Stimulated activated CD4-positive, alpha-beta T cell treated with anti-CD3 and anti-CD28 coated beads, Interleukin-2, amount 100 ng/mL, for 48 hours (primary cell): Measurements from ENCODE around the gene FGD3.

Source experiments
- DNase-seq, 2 donors: peaks; one replicate each; pipeline ENCODE4 v3.0.0-alpha.2; 2020

FGD3 gene

DNA sequence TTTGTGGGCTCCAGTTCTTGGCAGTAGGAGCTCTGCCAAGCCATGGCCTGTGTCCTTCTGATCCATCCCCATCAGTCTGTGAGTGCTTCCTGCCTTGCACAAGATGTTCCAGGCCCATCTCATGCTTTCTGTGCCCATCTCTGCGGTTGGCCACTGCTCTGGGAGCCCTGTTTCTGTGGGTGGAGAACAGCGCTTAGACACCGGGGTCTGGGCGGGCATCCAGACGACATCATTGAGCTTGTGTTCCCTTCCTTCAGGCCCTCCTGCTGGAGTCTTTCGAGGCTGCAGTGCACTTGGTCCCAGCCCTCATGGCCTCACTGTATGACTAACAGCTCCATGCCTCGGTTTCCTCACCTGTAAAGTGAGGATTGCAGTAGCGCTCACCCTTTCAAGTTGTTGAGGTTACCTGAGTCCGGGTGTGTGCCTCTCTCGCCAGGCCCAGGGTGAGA is 133.8 kb downstream of the FGD3 start:
- no peak for DNase-seq

DNA sequence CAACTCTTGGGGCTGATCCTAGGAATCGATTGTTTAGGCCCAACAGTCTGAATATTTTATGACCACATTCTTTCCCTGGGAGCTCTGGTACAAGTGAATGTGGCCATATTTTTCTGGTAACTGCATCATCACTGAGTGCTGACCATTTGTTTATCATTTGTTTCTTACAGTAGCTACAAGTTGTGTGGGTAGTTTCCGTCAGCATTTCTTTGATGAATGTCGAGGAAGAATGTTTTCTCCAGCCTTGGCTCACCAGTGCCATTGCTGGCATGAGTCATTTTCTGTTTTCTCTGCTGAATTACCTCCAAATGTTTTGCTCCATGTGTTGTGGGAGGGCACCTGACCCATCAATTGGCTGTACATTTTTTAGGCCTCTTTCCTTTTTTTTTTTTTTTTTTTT is 134.6 kb downstream of the FGD3 start:
- DNase-seq, result no peak

DNA sequence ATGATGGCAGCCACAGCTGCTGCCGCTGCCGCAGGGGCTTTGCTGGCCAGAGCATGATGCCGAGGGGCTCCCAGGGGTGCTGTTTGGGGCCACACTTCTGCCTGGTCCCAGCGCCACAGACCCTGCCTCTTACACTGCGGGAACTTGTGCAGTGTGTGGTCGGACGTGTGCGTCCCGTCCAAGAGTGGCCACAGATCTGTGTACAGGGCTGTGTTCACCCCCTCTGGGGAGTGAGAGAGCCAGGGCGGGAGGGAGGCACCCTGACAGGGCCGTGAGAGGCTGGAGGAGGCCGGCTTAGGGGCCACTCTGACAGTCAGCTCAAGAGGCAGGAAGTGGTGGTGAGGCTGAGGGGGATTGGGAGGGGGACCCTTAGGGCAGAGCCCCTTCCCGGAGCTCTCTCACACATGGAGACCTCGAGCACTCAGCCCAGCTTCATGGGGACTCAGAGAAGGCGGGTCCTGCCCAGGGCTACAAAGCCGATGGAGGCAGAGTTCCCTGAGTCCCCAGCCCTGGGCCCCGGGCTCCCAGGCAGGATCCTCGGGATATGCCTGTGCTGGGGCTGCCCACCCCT is 135.6 kb downstream of the FGD3 start:
- no peak for DNase-seq

DNA sequence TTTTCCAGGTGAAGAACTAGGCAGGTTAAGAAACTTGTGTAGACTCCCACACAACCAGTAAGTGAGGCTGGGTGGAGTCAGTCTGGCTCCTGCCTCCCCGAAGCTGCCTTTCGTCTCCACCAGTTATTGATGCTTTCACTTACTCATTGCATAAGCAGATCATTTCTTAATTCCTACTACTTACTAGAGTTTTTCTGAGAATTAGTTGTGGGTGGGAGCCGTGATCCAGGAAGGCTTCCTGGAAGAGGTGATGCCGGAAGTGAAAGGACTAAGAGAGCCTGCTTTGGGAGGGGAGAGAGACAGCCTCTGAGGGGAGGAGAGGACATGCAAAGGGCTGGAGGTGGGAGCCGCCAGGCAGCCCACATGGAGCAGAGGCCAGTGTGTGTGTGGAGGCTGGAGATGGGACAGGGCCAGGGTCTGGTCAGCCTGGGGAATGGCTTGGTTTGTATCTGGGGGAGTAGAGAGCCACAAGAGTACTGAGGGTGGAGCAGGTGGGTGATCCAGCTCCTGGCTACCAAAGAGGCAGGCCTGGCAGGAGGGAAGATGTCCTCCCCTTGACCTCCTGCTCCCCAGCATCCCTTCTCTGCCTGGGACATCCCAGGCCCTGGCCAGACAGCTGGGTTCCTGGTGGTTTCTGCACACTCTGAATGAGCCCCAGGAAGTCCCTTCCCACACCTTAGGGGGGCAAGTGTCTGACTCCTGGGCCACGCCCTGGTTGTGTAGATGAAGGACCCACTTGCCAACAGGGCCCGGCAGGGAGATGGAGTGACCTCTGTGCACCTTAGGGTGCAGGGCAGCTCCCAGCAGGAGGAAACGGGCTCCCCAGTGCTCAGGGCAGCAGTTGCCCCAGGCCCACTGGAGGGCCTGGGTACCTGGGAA is 136.5 kb downstream of the FGD3 start:
- DNase-seq, result no peak

DNA sequence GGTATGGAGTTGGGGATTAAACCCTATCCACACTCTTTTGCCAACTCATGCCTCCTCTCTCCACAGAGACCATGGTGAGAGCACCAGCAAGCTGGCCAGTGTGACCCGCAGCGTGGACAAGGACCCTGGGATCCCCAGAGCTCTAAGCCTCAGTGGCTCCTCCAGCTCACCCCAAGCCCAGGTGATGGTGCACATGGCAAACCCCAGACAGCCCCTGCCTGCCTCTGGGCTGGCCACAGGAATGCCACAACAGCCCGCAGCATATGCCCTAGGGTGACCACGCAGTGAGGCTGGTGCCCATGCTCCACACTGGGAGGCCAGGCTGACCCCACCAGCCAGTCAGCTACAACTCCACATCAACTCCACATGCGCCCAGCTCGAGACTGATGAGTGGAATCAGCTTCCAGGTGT is 137.2 kb downstream of the FGD3 start:
- no peak for DNase-seq

DNA sequence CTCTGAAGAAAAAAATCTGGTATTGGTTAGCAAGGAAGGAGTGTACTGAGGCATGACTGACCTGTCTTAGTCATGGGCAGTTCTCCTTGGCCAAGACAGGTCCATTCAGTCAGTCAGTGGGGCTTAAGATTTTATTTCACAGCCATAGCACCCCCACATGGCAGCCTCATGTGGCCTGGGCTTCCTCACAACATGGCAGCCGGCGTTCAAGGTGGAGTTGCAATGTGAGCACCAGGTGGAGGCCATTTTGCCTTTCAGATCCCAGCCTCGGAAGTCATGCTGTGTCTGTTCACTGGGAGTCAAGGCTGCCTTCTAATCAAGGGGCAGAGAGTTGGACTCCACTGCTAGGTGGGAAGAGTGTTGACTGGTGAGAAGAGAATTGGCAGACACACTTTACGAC is 138.4 kb downstream of the FGD3 start:
- no peak for DNase-seq
